GM19455 (cell line): ENCODE results near the gene FERMT3.

Source experiments
- ATAC-seq: cut with Tn5 transposase; IDR thresholded peaks from one replicate; pipeline ENCODE4 v1.9.1; 2021; ENCODE audit not compliant: unreplicated experiment

The FERMT3 gene

DNA sequence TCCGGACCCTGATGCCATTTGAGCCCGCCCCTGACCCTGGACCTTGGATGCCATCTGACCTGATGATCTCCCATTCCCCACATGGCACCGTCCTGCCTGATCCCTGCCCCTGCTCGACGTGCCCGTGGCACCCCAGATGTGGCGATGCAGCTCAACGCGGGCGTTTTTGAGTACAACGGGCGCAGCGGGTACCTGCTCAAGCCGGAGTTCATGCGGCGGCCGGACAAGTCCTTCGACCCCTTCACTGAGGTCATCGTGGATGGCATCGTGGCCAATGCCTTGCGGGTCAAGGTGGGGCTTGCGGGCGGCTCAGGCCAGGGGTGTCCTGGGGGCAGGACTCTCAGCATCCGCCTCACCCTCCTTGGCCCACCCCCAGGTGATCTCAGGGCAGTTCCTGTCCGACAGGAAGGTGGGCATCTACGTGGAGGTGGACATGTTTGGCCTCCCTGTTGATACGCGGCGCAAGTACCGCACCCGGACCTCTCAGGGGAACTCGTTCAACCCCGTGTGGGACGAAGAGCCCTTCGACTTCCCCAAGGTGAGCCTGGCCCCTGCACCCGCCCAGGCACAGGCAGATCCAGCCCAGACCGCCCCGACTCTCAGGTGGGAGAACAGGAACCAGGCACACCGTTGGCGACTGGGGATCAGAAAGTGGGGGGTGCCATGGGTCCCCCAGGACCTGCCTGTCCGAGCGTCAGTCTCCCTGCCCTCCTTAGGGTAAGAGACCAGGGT, 55.9 kb downstream of the FERMT3 start:
- ATAC-seq = no peak

DNA sequence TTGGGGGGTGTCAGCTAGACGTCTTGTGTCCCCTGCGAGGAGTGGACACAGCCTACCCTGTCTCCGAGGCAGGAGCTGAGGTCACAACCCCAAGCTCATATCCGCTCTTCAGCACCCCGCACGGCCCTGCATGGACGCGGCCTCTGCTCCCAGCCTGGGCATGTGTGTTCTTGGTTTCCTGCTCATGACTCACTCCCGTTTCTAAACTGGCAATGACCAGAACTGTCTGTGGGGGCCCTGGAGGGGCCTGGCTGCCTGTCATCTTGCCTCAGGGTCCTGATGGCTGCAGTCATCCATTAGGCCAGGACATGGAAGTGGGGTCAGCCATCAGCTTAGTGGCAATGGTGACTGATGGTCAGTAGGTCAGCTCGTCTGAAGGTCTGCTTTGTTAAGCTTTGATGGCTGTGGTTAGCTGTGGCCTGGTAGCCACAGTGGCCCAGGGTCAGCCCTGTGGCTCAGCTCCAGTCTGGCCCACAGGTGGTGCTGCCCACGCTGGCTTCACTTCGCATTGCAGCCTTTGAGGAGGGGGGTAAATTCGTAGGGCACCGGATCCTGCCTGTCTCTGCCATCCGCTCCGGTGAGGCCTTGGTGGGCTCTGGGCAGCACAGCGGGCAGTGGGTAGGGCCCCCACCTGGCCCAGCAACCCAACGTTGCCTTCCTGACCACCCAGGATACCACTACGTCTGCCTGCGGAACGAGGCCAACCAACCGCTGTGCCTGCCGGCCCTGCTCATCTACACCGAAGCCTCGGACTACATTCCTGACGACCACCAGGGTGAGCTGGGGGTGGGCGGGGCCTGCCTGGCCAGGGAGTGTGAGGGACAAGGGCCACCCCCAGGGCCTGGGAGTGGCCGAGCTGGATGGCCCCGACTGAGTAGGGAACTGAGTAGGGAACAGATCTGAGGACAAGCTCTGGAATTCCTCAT, 56.8 kb downstream of the FERMT3 start:
- no peak for ATAC-seq

DNA sequence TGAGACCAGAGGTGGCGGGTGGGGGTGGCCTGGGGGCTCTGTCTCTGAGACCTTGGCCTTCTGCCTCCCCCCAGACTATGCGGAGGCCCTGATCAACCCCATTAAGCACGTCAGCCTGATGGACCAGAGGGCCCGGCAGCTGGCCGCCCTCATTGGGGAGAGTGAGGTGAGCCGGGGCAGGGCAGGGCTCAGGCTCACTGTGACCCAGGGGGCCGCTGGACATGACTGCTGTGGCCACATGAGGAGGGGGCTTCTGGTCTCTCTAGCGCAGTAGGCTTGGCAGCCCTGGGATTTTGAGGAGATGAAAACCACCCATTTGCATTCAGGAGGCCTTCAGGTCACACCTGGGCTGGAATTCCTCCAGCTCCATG, 57.4 kb downstream of the FERMT3 start:
- no peak for ATAC-seq

DNA sequence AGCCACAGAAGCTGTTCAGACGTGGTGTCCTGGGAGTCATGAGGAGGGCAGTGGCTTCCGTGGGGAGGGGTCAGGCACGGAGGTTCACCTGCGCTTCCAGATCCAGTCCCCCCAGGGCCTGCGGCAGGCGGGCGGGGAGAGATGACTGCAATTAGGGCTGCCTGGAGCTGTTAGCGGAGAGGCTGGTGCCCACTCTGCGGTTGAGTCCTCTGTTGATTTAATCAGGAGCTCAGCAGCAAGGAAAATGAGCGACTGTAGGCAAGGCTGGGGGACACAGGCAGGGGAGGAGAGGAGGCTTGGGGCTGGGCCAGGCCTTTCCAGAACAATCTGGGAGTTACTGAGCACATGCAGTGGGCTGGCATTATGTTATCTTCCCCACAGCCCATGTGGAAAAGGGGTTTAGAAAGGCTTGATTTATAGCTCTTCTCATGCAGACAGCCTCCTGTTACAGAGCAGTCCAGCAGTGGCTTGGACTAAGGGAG, 57.9 kb downstream of the FERMT3 start:
- no peak for ATAC-seq

DNA sequence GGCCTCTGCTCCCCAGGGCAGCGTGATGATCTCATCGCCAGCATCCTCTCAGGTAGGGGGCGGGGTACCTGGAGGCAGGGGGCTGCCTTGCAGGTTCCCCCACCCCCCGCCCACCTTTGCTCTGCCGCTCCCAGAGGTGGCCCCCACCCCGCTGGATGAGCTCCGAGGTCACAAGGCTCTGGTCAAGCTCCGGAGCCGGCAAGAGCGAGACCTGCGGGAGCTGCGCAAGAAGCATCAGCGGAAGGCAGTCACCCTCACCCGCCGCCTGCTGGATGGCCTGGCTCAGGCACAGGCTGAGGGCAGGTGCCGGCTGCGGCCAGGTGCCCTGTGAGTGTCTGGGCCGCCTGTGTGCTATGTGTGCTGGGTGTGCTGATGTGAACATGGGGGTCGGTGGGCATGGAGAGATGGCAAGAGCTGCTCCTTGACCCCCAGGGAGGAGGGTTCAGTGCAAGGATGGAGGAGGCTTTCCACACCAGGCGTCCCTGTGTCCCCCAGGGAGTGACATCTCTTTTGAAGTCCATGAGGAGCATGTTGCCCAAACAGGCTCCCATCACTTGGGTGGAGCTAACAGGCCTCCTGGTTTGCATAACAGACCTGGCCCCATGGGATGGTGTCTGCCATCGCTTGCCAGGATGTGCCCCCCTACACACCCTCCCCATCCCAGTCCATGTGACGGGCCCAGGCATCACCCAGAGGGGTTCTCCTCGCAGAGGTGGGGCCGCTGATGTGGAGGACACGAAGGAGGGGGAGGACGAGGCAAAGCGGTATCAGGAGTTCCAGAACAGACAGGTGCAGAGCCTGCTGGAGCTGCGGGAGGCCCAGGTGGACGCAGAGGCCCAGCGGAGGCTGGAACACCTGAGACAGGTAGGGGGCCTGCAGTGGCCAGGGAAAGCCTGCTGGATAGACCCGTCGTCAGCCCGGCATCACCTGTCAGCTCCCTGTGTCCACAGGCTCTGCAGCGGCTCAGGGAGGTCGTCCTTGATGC, 58.9 kb downstream of the FERMT3 start:
- no peak for ATAC-seq

DNA sequence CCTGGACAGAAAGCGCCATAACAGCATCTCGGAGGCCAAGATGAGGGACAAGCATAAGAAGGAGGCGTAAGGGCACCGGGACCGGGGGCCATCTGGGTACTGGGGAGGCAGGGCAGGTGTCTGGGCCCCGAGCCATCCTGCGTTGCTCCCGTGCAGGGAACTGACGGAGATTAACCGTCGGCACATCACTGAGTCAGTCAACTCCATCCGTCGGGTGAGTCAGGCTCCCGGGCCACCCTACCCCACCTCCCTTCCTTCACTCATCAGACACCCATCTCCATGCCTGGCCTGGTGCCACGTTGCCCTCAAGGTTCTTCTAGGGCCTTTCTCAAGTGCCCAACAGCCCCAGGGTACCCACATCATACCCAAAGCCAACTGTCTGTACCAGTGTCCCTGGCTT, 59.8 kb downstream of the FERMT3 start:
- ATAC-seq = no peak

DNA sequence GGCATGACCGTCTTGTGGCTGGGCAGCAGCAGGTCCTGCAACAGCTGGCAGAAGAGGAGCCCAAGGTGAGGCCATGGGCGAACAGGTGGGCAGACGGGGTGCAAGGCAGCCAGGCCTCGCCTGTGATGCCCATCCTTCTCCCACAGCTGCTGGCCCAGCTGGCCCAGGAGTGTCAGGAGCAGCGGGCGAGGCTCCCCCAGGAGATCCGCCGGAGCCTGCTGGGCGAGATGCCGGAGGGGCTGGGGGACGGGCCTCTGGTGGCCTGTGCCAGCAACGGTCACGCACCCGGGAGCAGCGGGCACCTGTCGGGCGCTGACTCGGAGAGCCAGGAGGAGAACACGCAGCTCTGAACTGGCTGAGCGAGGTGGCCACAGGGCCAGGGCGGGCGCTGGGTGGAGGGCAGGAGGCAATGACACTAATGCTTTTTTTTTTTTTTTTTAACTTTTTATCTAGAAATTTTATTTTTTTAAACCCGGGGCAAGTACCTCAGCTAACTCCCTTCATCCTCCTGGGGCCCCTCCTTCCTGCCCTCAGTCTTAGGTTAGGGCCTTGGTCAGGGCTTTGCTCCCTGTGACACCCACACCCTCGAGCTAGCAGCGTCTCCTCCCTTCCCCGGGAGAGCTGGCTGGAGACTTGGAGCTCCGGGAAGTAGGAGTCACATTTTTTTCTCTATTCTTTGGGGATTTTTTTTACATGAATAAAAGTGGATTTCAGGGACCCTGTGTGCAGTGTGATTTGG, 60.9 kb downstream of the FERMT3 start:
- no peak for ATAC-seq

DNA sequence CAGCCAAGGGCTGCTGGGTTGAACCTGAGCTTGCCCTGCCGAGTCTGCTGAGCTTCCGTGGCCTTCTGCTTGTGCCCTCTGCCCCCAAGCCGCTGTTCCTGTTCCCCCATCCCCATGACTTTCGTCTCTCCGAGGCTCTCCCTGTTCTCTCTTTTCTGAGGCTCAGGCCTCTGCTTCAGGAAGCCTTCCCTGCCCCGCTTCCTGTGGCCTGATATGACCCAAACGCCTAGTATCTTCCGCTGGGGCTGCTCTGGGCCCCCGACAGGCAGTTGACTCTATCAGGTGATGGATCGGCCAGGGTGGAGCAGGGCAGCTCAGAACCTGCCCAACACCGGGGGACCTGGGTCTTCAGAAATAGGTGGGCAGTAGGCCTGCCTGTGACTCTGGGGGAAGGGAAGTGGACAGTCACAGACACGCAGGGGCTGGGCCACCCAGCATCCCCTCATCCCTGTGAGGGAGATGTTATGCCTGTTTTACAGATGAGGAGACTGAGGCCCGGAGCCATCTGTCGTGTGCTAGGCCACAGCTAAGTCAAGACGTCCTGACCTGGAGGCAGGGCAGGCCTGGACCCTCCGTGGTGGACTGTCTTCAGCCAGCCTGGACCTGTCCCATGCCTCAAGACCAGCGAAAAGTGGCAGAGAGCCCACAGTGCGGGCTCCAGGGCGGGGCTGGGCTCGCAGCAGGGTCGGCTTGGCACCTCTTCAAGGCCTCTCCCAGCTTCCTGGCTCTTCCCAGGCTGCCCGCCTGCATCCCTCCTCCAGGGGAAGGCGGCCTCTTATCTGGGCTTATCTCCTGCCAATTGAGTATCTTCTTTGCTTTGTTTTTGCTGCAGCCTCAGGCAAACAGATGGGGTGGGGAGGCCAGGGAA, 61.7 kb downstream of the FERMT3 start:
- ATAC-seq = no peak

DNA sequence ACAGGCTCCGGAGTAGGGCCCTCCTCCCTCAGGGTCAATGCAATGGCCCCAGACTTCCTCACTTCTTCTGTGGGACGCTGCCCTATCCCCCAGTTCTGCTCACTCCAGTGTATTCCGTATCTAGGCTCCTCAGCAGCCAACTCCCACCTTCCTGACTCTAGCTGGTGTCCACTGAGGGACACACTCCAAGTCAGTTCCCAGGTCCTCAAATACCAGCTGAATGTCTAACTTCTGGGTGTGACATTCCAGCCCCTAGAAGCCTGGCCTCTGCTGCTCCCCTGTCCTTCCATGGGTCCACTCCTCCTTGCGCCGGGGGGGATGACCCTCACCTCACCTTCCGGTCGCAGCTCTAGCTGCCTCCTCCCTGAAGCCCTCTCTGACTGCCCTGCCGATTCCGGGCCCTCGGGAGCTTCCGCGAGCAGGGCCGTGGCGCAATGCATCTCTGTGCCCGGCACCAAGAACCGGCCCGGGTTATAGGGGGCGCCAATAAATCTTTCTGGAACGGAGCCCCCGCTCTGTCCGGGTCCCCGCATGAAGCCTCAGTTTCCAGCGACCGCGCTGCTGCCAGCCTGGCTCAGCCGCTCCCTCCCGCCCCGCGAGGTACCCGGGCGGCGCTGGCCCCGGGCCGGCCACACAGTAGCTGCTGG, 62.5 kb downstream of the FERMT3 start:
- ATAC-seq = peak; percentile 23

DNA sequence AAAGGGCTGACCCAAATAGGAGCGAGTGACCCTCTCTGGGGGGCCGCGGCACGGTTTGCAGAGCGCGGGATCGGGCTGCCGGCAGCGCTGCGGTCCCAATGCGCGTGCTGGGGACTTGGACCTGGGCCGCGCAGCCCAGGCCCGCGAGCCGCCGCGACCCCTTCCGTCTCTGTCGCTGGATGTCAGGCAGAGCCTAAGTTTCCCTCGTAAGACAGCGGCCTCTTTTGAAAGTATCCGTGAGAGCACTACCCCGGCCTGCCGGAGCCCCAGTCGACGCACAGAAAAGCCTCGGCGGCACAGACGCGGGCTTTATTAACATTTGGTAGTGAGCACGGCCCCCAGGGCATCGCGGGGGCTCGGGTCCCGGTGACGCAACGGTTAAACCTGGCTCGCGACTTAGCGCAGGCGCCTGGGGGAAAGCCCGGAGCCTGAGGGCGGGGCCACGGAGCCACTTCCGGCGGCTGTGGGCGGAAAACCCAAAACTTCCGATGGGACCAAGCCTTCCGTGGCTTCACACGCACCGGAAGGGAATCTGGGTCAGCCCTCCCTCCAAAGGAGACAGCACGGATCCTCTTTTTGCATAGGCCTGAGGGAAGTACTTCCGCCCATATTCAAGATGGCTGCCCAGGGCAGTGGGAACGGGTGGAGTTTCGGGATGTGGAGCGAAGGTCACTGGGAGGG, 63.2 kb downstream of the FERMT3 start:
- ATAC-seq = peak; percentile 68
